ENCODE data around the gene DHX38. TPM values are rescaled to one million over a fixed set of nuclear protein-coding genes. Genes with fewer than 3 reads are reported as not detected.

DHX38 gene
- total RNA-seq, 4 donors from 2014 or later = 59.0 to 70.2 (median 62.8) TPM

- intact Hi-C loops (cut with DNase I) = no loop called here
- DNase-seq (ENCODE audit: extremely low spot score) = no peak
- H3K27me3 ChIP-seq = no peaks in the 10 kb centered on the region
- TF ChIP-seq CTCF (IDR thresholded peaks at IDR 0.05) = no peak
- no peak for TF ChIP-seq POLR2A (IDR thresholded peaks at IDR 0.05; ENCODE audit: low read depth)
- no peaks in the 10 kb centered on the region for H3K4me1 ChIP-seq
- no peak overlapping the region for H3K4me3 ChIP-seq
- H3K9me3 ChIP-seq = no peaks in the 10 kb centered on the region
- WGBS = 70% methylated on average over 2 of the region's 2 CpGs
- H3K36me3 ChIP-seq = no peaks in the 10 kb centered on the region
- no peak overlapping the region for H3K27ac ChIP-seq (replicated peaks in 1 of 4)
Observed at GRCh38 chr16:72159801-72160200, 66.2 kb downstream of the DHX38 start.

- Histone ChIP-seq H3K36me3 (no peaks in the 10 kb centered on the region), H3K4me1 (no peaks in the 10 kb centered on the region), H3K27me3 (no peaks in the 10 kb centered on the region), H3K9me3 (no peaks in the 10 kb centered on the region), H3K4me3 (no peak overlapping the region), H3K27ac (replicated peaks in 1 of 4) (no peak overlapping the region)
- TF ChIP-seq POLR2A (IDR thresholded peaks at IDR 0.05; ENCODE audit: low read depth) = no peak
- no peak for TF ChIP-seq CTCF (IDR thresholded peaks at IDR 0.05)
- no peak for TF ChIP-seq POLR2AphosphoS5 (IDR thresholded peaks at IDR 0.05)
- TF ChIP-seq EP300 (IDR thresholded peaks at IDR 0.05) = no peak
- 64% methylated on average over 6 of the region's 6 CpGs for WGBS
- no peak for DNase-seq (ENCODE audit: extremely low spot score)
- intact Hi-C loops (cut with DNase I) = no loop called here
Observed at GRCh38 chr16:72162105-72162692, 68.6 kb downstream of the DHX38 start.

Other genes with a start within 250 kb of the DHX38 start
- 10 to 100 TPM; 32.8 to 54.6 (median 42.9) TPM for gene ATXN1L, start 247.9 kb upstream of the DHX38 start, total RNA-seq
- 1 to 10 TPM; 2.1 to 6.5 (median 5.9) TPM for gene ZNF821, start 209.7 kb upstream of the DHX38 start, total RNA-seq
- 100 to 1,000 TPM; 132 to 186 (median 166) TPM for gene IST1, start 198.3 kb upstream of the DHX38 start, total RNA-seq
- gene PKD1L3, start 93.4 kb upstream of the DHX38 start, total RNA-seq = under 1 TPM in 3 of 4 donors, not detected in 1; 0.06 to 0.42 (median 0.17) TPM
- gene DHODH, start 85.1 kb upstream of the DHX38 start, total RNA-seq = 1 to 10 TPM; 3.3 to 6.8 (median 4.7) TPM
- gene HP, start 39.3 kb upstream of the DHX38 start, total RNA-seq = 1 to 10 TPM in 3 of 4 donors, not detected in 1; 1.1 to 6.1 (median 1.3) TPM
- under 1 TPM in 3 of 4 donors, not detected in 1; 0.57 to 0.71 (median 0.66) TPM for gene HPR, start 30.6 kb upstream of the DHX38 start, total RNA-seq
- 1 to 10 TPM; 4.6 to 7.5 (median 6.4) TPM for gene TXNL4B, start 227 bp upstream of the DHX38 start, total RNA-seq
- gene PMFBP1, start 78.3 kb downstream of the DHX38 start, total RNA-seq = under 1 TPM in 1 of 4 donors, not detected in 3; 0.50 TPM

Data from esophagus muscularis mucosa (tissue), 4 donors.